ENCODE data around the gene KAZN.

KAZN gene

GRCh38 chr1:14895727-14896126, 297.2 kb downstream of the KAZN start:
- DNase-seq = no peak

DNA sequence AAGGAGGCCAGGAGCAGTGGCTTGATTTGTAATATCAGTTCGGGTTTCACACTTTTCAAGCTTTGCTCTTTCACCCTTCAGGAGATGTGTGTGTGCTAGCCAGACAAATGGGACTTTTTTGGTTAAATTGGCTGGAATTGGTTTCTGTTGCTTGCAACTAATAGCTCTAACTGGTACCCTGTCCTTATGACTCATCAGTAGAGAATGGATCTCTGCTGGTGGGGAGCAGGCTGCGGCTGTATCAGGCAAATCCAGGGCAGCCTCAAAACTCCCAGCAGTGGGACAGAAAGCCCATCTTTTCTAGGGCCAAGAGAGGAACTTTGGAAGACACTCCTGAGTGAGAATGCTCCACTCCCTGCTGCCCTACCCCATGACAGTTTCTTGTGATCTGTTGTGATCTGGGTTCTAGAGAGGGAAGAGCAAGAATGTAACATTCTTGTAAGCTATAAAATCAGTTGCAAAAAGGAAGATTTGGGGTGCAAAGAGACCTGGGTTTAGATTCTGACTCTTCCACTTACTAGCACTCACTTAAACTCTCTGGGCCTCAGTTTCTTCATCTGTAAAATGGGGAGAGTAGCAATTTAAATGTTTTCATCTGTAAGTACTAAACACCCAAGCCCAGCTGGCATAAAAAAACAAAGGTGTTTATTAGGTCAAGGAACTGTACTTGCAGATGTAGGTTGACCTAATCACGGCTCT, 298.0 kb downstream of the KAZN start:
- no peak for DNase-seq

GRCh38 chr1:14897080-14897449, 298.6 kb downstream of the KAZN start:
- no peak for DNase-seq

GRCh38 chr1:14897547-14897946, 299.1 kb downstream of the KAZN start:
- DNase-seq = no peak

- DNase-seq = no peak
Measured at GRCh38 chr1:14897997-14898645, 299.6 kb downstream of the KAZN start.

- no peak for DNase-seq
Measured at GRCh38 chr1:14899686-14900085, 301.2 kb downstream of the KAZN start.

- no peak for DNase-seq
Measured at GRCh38 chr1:14901371-14901954, 303.0 kb downstream of the KAZN start.

GRCh38 chr1:14903922-14904321, 305.4 kb downstream of the KAZN start:
- DNase-seq = no peak

- no peak for DNase-seq
Measured at GRCh38 chr1:14906665-14907064, 308.2 kb downstream of the KAZN start.

- DNase-seq = no peak
Measured at GRCh38 chr1:14907416-14907815, 308.9 kb downstream of the KAZN start.

- no peak for DNase-seq
Measured at GRCh38 chr1:14909273-14909672, 310.8 kb downstream of the KAZN start.

GRCh38 chr1:14909920-14910460, 311.5 kb downstream of the KAZN start:
- DNase-seq = no peak

GRCh38 chr1:14910984-14911721, 312.7 kb downstream of the KAZN start:
- DNase-seq = no peak

DNA sequence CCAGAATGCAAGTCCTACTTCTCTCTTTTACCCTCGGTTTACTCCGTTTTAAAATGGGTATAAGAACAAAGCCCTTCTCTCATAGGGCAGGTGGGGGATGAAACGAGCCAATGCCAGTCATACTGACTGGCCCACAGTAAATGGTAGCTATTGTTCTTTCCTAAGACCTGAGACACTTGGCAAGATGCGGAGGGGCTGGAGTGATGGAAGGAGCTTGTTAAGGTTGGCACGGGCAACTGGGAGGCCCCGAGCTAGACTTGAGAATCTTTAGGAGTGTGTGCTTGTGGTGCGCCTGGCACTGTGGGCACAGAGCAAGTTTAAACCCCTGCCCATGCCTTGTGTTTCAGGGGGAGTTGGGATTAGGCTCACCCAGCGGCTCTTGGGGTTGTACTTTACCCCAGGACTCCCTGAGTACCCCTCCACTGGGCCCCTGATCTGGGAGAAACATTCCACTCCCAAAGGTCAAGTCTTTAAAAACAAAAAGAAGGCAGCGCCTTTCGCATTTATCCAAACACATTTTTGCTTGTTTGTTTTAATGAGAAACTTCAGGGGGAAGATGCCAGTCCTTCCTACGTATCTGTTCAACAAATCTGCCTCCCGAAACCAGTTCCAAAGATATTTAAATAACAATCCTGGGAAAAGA, 314.5 kb downstream of the KAZN start:
- DNase-seq = no peak

DNA sequence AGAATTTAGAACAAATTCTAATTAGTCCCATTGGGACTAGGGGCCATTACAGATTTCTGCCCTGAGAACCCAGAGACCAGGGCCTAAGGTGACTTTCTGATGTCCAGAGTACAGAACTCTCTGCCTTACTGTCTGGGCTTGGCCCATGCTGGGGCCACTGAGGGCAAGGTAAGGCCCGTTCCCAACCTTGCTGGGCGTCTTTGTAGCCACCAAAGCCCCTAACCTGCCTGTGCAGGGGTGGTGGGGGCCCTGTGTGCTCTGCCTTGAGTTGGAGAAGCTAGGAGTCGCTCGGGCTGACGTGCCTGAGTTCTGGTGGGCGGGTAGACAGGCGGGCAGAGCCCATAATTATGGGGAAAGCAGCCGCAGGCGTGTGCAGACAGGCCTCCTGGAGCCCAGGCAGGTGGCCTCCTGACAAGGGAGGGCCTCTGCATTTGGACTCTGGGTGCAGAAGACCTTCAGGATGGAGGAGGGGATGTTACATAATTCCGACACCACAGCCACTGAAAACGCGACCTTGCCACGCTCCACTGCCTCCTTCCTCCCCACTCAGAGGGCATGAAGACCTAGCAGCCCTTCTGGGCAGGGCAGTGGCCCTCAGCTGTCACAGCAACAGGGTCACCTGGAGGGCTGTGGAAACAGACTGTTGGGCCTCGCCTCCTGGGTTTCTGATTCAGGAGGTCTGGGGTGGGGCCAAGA, 315.1 kb downstream of the KAZN start:
- no peak for DNase-seq

DNA sequence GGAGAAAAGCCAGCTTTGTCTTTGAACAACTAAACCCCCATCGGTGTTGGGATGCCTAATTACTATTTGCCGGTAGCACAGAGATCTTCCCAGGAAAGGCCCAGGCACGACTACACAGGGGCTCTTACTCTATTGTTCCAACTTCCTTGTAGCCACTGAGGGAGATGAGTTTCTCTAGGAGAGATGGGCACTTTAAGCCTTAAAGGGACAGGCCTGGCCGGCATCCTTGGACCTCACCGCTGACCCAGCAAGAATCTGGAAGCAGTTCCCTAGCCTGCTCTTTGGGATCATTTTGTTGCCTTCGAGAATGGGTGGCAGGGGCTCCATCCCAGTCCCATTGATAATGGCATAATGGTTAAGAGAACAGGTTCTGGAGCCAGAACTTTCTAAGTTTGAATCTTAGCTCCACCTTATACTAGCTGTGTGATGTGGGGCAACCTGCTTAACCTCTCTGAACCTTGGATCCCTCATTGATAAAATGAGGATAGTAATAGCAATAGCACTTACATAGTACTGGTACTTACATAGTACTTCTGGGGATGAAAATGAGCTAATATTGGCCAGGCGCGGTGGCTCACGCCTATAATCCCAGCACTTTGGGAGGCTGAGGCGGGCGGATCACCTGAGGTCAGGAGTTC, 316.0 kb downstream of the KAZN start:
- no peak for DNase-seq

- peak; percentile 15 to 66 for DNase-seq
Measured at GRCh38 chr1:14915356-14916054, 317.0 kb downstream of the KAZN start.

DNA sequence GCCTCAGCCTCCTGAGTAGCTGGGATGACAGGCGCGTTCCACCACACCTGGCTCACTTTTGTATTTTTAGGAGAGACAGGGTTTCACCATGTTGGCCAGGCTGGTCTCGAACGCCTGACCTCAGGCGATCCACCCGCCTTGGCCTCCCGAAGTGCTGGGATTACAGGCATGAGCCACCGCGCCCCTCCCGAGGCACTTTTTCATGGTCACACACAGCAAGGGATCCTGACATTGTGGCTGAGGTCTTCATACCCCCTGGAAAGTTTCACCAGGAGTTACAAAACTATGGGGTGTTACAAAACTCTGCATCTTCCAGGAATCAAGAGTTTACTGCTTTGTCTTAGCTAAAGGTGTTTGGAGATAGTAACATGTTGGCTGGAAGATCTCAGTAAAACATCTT, 320.8 kb downstream of the KAZN start:
- no peak for DNase-seq

DNA sequence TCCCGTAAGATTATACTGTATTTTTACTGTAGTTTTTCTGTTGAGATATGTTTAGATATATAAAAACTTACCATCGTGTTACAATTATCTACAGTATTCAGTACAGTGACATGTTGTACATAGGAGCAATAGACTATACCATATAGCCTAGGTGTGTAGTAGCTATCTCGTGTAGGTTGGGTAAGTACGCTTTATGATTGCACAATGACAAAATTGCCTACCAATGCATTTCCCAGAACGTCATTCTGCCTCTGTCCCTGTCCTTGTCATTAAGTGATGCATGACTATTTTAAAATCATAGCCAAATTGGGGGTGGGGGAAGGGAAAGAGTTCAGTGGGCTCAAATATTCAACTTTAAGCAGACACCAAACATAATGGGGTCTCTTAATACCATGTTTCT, 321.3 kb downstream of the KAZN start:
- DNase-seq = peak in 1 of 2 donors; percentile 35

- DNase-seq = no peak
Measured at GRCh38 chr1:14921057-14921456, 322.6 kb downstream of the KAZN start.

All from inflammatory macrophage treated with lipopolysaccharide for 1 hour (primary cell).